ENCODE measurements around the gene APIP.

APIP gene

GRCh38 chr11:34887260-34887659, 28.9 kb downstream of the APIP start:
- no peak for DNase-seq (ENCODE audit: low read depth)

- no peak for DNase-seq (ENCODE audit: low read depth)
These were observed 29.6 kb downstream of the APIP start for GRCh38 chr11:34886609-34887008.

GRCh38 chr11:34881900-34882299, 34.3 kb downstream of the APIP start:
- no peak for DNase-seq (ENCODE audit: low read depth)

DNA sequence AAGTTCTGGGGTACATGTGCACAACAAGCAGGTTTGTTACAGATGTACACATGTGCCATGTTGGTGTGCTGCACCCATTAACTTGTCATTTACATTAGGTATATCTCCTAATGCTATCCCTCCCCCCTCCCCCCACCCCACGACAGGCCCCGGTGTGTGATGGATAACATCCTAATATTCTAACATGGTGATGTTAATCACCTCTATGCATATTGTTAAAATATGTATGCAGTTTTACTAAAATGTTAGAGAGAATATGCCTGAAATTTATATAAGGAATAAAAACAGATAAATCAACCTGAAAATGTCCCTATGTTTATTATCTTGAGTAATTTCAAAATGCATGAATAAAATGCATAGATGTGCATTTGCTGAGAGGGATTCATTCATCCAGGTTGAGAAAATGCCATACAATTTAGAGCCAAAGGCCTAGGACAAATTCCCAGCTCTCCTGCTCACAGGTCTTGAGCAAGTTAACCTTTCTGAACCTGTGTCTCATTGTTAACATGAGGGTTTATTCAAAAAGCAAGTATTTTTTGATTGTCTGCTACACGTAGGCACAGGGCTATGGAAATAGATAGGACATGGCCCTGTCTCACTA, 38.7 kb downstream of the APIP start:
- DNase-seq (ENCODE audit: low read depth) = no peak

GRCh38 chr11:34874202-34874601, 42.0 kb downstream of the APIP start:
- no peak for DNase-seq (ENCODE audit: low read depth)

DNA sequence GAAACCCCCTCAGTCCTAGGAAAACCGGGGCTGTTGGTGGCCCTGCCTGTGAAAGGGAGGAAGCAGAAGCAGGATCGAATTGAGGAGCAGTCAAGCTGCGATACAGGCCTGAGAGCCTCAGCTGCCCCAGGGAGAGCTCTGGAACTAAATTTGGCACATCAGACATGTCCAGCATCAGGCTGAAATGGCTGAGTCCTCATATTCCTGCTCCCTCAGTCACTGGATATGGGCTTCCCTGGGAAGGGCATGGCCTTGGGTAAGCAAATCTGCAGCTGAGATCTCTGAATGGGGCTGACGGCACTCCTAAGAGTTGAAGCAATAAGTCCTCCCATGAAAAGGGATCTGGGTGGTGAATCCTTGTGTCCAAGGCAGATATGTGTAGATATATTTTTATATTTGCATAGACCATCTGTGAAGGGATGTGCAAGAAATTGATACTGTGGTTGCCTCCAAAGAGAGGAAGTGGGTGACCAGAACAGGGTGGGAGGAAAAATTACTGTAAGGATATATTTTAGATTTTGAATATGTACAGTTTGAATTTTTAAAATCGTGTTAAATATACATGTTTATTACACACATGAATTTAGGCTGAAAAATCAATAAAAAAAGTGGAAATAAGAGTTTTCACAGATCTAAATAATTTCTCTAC, 45.5 kb downstream of the APIP start:
- DNase-seq (ENCODE audit: low read depth) = no peak

- DNase-seq (ENCODE audit: low read depth) = no peak
These were observed 46.8 kb downstream of the APIP start for GRCh38 chr11:34869425-34869824.

DNA sequence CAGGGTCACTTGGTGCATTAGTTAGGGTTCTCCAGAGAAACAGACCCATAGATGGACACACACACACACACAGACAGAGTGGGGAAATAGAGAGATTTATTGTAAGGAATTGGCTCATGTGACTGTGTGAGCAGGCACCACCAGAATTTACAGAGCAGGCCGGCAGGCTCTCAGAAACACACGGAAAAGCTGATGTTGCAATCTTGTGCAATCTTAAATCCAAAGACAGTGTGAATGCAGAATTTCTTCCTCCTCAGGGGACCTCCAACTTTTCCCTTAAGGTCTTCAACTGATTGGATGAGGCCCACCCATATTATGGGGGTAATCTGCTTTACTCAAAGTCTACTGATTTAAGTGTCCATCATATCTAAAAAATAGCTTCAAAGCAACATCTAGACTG, 49.8 kb downstream of the APIP start:
- peak; percentile 14 for DNase-seq (ENCODE audit: low read depth)

DNA sequence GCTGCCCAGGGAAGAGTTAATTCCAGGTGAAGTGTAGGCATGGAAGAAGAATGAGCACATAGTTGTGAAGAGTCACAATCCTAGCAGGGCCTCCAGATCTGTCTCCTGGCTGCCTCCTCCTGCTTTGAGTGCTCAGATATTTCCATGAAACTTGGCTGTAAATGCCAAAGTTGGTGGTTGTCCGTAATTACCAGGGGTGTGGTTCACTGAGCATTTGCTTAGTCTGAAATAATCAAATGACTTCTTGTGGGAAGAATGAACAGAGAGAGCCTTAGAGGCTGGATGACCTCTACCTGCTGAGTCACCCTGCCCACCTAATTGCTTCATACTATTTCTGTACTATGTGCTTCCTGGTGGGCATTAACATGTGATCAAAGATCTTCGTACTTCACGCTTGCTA, 50.9 kb downstream of the APIP start:
- DNase-seq (ENCODE audit: low read depth) = no peak

GRCh38 chr11:34864424-34864823, 51.8 kb downstream of the APIP start:
- DNase-seq (ENCODE audit: low read depth) = no peak

DNA sequence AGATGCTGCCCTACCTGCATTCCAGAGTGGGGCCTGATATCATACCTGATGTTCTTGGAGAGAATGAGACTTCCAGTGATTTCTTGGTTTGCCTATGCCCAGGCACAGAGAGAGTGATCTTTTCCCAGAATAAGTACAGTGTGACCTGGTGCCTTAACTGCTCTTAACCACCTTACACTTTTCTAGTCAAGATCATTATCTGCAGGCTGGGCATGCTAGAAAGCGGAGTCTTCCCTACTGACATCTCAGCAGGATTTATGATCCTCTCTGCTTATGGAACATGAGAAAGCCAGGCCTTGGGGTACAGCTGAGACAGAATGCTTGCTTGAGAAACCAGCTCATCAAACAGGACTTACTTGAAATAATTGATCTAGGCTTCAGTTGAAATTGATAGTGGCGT, 53.1 kb downstream of the APIP start:
- no peak for DNase-seq (ENCODE audit: low read depth)

GRCh38 chr11:34860518-34860917, 55.7 kb downstream of the APIP start:
- no peak for DNase-seq (ENCODE audit: low read depth)

DNA sequence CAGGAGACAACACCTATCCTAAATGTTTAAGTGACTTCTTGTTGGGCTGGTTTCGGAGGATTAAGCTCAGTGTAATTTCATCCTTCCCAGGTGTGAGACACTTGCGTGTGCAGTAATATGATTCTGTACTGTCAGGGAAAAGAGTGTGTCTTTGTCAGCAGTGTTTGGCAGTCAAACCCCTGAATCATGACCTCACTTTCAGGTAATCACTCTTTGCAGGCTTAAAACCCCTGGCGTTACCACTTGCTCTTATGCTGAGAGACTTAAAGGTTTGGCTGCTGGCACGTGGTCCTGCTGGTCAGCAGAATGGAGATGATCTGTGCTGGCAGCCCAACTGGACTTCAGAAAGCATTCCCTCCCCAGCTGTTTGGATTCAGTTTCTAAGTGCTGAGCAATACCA, 56.1 kb downstream of the APIP start:
- DNase-seq (ENCODE audit: low read depth) = peak; percentile 2

- no peak for DNase-seq (ENCODE audit: low read depth)
These were observed 56.7 kb downstream of the APIP start for GRCh38 chr11:34859496-34859895.

GRCh38 chr11:34857463-34857862, 58.7 kb downstream of the APIP start:
- no peak for DNase-seq (ENCODE audit: low read depth)

DNA sequence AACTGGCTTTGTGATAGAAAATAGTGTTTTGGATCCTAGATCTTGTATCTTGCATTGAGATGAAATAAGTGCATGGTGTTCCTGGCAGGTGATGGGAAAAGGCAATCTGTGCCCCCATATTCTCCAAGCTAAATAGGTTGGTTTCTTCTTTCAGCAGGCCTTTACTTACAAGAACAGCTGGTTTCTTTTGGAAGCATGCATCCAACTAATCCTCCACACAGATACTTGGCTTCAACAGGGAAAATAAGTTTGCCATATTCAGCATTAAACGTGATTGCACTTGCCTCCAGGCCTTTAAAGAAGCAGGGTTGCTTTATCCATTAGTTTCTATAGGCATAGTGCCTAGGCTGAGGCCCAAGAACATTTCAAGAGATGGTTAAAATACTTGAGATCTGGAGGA, 59.9 kb downstream of the APIP start:
- no peak for DNase-seq (ENCODE audit: low read depth)

DNA sequence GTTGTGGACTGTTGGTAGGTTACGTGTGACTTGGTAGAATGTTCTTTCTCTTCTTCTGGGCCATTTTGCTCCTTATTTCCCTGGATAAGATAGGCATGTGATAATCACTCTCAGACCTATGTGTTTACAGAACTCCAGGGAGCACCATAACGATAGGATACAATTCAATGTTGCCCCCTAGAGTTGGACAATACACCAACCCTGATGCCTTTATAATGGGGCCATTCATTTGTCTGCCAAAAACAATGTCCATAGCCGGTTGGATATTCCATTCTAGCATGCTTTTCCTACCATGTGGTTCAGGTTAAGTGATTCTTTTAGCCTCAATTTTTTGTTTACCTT, 60.5 kb downstream of the APIP start:
- DNase-seq (ENCODE audit: low read depth) = no peak

GRCh38 chr11:34855021-34855753, 61.0 kb downstream of the APIP start:
- no peak for DNase-seq (ENCODE audit: low read depth)

DNA sequence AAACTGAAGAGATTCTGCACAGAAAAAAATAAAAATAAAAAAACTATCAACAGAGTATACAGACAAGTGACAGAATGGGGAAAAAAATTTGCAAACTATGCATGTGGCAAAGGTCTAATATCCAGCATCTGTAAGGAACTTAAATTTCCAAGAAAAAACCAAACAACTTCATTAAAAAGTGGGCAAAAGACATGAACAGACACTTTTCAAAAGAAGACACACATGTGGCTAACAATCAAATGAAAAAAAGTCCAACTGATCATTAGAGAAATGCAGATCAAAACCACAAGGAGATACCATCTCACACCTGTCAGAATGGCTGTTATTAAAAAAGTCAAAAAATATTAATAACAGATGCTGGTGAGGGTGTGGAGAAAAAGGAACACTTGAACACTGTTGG, 64.3 kb downstream of the APIP start:
- no peak for DNase-seq (ENCODE audit: low read depth)

DNA sequence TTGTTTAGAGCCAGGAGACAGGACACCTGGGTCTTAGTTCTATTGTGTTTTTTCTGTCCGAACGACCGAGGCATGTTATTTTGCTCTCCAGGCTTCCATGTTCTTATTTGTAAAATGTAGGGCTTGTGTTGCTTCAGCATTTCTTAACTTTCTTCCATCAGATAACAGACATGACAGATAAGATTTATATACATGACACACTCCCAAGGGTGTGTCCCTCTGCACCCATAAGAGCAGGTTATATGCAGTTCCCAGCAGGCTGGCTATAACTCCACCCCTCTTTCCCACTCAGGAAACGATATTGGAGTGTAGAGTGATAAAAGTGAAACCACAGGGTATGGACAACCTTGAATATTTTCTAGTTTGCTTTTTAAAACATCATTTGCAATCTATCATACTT, 65.8 kb downstream of the APIP start:
- DNase-seq (ENCODE audit: low read depth) = no peak

DNA sequence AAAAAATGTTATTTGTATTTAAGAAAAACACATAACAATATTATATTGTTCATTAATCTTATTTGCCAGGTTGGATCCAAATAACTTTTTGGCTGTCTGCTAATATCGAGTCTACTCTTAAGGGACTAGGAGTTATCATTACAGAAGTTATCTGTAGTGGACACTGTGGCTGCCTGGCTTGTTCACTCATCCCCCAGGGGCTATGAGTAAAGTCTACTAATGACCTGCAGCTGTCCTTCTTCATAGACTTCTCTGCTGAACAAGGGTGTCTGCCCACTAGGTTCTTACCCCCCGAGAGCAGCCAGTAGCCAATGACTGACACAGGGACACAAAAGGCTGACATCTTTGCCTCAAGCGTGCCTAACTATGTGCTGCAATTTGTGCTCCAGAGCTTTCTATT, 69.7 kb downstream of the APIP start:
- DNase-seq (ENCODE audit: low read depth) = no peak

GRCh38 chr11:34844463-34845112, 71.6 kb downstream of the APIP start:
- DNase-seq (ENCODE audit: low read depth) = no peak

GRCh38 chr11:34843271-34843670, 72.9 kb downstream of the APIP start:
- DNase-seq (ENCODE audit: low read depth) = no peak

All from stromal cell of bone marrow (primary cell).